ENCODE data around the gene ALMS1.
"Not testable (repeated sequence)": the region's sequence is repeated elsewhere in the genome, so short reads cannot be mapped to it uniquely, and the experiment has no call there.

ALMS1 gene

DNA sequence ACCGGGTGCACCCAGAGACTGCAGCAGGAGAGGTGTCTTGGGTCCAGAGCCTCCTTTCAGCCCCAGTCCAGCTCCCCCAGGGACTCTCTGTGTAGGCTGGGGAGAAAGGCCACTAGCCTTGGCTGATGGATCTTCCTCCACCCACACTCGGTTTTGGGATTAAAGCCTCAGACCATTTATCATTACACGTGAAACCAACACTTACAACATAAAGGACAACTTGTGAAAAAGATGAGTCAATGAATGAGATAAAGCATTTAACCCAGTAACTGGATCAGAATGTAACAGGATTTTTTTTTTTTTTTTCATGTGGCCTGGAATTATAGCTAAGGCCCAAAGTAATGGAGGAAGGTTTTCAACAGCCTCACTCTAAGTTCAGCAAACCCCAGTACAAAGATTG is 224.5 kb downstream of the ALMS1 start:
- no peak for DNase-seq (ENCODE audit: low read depth in 4 of 4, low spot score in 1 of 4)

DNA sequence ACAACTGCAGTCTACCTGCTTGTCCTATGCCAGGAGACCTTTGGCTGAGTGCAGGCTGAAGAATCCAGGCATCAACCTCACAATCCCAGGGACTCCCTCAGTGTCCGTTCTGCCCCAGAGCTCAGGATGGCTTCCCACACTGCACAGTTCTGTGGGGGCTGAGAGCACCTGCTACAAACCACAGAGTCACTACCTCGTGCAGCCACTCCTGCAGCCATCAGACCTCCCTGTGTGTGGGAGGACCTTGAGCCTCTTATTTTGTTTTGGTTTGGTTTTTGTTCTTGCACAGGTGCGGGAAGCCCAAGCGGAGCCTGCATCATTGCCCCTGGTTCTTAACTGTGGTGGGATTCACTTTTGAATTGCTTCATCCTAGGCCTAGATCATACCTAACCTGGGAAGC is 225.6 kb downstream of the ALMS1 start:
- DNase-seq (ENCODE audit: low read depth in 4 of 4, low spot score in 1 of 4), result no peak

DNA sequence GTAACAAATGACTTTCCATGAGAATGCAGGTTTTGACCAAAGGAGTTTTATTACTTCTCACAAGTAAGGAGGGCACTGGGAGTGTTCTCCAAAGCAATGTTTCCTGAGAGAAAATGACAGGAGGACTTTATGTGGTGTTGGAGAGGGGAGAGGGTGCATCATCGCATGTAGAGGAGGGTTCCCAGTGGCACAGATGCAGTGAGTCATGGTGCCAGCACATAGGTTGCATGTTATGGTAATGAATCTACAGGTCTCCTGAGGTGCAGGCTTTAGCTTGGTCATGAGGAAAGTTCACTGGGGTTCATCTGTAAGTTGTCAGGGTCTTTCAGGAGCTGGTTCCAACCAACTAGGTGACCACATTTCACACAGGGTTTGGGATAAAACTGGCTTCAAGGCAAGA is 226.2 kb downstream of the ALMS1 start:
- DNase-seq (ENCODE audit: low read depth in 4 of 4, low spot score in 1 of 4), result no peak

DNA sequence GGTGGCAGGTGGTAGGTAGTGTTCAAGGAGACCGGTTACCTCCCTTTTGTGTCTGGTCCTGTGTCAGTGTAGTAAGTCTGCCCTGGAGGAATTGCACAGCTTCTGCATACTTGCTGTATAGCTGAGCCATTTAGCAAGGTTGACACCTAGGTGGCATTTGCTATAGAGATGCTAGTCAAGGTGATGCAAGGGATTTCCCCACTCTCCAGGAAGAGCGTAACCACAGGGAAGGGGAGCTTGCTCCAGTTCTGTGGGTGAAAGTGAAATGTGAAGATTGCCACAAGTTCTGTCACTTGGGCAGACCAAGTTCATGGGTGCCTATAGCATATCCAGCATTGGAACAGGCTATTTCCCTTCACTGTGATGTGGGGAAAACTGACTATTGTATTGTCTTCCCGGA is 228.5 kb downstream of the ALMS1 start:
- DNase-seq (ENCODE audit: low read depth in 4 of 4, low spot score in 1 of 4), result peak in 1 of 4 experiments; percentile 5

DNA sequence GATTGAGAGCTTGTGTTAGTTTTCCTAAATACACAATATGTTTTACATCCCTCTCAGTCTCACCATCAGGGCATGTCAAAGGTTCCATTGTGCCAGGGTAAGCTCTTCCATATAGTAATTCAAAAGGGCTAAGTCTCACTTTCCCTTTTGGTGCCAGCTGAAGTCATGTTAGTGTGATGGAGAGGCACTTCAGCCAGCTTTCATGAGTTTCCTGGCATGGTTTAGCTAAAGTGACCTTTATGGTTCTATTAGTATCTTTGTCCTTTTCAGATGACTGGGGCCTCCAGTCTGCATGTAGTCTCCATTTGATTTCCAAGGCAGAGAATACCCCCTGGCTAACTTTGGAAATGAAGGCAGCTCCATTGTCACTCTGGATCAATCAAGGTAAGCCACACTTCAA is 229.4 kb downstream of the ALMS1 start:
- no peak for DNase-seq (ENCODE audit: low read depth in 4 of 4, low spot score in 1 of 4)

DNA sequence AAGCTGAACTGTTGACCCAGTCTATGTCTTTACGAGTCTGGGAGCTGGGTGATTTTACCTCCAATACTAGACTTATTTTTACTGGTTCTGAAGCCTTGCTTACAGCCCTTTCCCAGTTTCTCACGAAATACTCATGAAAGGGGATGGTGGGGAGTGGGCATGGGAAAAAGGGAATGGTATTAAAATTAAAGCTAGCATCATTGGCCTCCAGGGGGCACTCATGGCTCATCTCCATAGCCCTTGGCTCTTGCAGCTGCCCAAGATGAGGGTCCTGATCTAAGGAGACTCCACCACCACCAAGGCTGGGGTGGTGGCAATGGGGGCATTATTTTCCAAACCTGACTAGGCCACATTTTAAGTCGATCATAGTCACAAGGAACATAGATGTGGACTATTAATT is 234.3 kb downstream of the ALMS1 start:
- not testable (repeated sequence) for DNase-seq (ENCODE audit: low read depth in 4 of 4, low spot score in 1 of 4)

DNA sequence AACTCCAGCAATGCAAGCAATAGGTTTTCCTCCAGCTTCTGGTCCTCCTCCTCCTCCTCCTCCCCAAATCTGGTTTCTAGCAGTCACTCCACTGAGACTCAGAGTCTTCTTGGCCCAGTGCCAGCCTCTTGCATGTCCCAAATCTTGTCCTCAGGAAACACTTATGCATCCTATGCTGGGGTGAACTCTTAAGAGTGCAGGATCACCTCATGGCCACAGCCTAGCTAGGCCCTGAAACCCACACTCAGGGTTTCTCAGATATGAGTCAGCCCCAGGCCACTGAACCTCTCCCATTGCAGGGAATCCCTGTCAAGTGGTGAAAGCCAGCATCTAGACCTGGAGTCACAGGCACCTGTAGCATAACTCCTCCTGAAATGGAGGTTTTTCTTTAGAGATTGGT is 238.4 kb downstream of the ALMS1 start:
- DNase-seq (ENCODE audit: low read depth in 4 of 4, low spot score in 1 of 4), result not testable (repeated sequence)

DNA sequence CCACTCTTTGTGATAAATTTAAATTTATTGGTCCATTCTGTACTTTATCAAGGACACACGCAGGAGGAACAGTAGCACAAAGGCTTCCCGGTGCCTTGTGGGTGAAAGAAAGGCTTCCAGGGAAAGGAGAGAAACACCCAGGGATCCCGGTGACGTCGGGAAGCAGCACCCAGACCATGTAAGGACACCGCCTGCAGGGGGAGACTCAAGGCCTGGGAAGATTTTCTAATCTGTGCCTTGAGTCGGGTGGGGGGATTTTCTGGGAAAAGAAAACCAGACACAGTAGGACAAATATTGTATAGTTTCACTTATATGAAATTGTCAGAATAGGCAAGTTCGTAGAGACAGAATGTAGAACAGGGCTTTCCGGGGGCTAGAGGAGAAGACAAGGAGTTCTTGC is 239.0 kb downstream of the ALMS1 start:
- DNase-seq (ENCODE audit: low read depth in 4 of 4, low spot score in 1 of 4), result not testable (repeated sequence)

DNA sequence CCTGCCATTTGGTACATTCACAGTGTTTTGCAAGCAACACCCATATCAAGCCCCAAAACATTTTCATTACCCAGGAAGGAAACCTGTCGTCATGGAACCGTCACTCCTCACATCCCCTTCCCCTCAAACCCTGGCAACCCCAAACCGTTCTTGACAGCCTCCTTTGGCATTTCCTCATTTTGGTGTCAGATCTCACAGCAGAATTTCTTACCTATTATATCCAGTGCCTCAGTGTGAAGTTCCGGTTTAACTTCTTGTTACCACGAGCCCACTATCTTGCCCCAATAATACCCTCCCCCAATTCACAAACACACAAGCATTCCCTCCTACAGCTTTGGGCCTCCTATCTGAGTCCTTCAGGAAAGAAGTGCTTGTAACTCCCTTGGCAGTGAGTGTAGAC is 240.6 kb downstream of the ALMS1 start:
- DNase-seq (ENCODE audit: low read depth in 4 of 4, low spot score in 1 of 4), result not testable (repeated sequence)

DNA sequence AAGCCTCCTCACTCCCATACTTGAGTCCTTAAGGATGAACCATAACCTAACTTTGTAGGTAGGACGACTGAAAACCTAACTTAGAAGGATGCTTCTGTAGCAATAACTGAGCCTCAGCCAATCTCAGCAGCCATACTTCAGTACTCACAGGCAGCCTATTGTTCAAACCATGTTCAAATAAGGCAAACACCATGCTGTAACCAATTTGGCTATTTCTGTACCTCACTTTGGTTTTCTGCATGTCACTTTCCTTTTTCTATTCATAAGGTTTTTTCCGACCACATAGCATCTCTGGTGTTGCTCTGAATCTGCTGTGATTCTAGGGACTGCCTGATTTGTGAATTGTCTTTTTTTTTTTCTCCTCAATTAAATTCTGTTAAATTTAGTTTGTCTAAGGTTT is 242.9 kb downstream of the ALMS1 start:
- not testable (repeated sequence) for DNase-seq (ENCODE audit: low read depth in 4 of 4, low spot score in 1 of 4)

DNA sequence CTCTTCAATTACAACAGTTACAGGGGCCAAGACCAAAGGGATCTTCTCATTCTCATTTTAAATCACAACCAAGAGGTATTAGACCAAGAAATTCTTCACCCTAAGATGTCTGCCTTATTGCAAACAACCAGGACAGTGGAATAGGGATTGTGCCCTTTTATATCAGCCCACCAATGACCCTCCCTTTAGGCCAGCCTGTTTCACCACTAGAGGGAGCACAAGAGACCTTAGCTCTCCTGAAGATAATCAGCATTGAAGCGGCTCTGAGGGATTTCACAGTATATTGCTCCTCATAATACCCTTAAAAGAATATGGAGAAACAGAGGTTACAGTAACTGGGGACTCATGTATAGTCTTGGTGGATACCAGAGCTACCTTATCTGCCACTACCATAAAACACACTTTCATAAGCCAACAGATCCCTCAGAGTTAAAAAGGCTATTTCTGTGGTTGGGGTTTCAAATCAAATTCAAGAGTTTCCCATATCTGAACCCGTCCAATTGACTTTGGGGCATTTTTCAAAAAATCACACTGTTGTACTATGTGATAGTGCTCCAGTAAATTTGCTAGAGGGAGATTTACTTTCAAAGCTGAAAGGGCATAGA is 245.1 kb downstream of the ALMS1 start:
- not testable (repeated sequence) for DNase-seq (ENCODE audit: low read depth in 4 of 4, low spot score in 1 of 4)

DNA sequence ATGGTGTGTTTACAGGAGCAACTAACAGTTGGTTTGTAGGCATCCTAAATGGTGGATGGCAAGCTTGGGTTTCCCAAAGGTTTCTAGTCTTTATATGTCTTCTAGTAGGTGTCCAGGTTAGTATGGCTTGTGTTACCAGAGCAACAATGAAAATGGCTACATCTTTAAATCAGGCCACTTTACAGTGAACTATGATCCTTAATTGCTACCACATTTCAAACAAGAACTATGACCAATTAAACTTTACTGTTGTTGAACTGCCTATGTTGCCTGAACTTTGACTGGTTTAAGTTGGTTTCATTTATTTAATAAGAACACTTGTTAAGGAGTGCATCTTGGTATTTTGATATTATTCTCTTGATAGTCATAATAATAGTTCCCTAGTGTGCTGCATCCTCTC is 251.3 kb downstream of the ALMS1 start:
- DNase-seq (ENCODE audit: low read depth in 4 of 4, low spot score in 1 of 4), result not testable (repeated sequence)

DNA sequence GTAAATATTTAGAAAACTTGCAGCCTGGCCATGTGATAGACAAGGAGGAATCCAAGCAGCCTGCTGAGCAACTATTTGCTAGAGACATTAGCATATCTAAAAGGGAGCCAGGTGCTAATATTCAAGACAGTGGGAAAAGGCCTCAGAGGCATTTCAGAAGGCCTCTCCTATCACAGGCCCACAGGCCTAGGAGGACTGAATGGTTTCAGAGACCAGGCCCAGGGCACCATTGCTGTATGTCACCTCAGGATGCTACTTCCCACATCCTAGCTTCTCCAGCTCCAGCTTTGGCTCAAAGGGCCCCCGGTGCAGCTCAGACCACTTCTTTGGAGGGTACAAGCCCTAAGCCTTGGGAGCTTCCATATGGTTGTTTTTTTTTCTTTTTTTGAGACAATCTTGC is 252.8 kb downstream of the ALMS1 start:
- no peak for DNase-seq (ENCODE audit: low read depth in 4 of 4, low spot score in 1 of 4)

DNA sequence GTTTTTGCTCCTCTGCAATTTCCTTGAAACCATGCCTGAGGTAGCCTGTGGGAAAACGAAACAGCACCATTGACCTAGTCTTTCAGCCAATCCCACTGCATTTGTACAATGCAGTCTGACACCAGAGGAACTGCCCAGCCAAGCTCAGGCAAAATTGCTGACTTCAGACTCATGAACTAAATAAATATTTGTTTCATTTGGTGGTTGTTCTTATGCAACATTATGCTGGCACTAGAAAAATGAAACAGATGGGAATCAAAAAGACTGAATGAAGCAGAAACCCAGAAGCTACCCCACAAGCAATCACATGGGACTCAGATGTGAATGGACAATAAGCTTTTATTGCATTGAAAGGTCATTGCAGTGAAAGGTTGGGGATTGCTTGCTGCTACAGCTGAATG is 254.9 kb downstream of the ALMS1 start:
- DNase-seq (ENCODE audit: low read depth in 4 of 4, low spot score in 1 of 4), result no peak

DNA sequence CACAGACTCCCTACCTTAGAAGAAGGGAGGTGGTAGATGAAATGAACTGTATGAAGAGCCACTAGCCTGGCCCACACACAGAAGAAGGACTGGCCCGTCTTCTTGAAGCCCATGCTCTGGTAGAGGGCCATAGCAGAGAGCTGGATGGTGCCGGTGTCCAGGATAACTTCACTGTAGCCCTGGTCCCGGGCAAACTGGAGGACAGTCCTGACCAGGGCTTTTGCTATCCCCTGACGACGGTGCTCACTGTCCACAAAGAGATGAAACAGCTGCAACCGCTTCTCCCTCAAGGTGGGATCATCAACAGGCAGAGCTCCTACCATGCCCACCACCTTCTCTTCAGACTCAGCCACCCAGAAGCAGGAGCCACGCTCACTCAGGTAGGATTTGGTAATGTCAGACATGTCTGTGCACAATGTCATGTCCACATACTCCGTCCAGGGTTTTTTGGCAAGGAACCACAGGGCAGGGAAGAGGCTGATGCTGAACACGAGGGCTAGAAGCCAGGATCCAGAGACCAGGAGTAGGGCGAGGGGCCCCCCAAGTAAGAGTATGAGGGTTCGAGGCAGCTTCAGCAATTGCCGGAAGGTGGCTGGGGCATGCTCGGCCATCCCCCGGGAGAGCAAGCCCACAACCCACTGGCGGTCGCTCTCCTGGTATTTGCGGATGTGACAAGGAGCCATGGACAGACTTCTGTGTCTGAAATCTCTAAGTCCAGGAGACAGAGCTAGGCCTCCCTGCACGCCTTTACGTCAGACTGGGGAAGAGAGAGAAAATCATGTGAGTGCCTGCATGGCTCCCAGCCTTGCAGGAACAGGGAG is 255.5 kb downstream of the ALMS1 start:
- no peak for DNase-seq (ENCODE audit: low read depth in 4 of 4, low spot score in 1 of 4)

DNA sequence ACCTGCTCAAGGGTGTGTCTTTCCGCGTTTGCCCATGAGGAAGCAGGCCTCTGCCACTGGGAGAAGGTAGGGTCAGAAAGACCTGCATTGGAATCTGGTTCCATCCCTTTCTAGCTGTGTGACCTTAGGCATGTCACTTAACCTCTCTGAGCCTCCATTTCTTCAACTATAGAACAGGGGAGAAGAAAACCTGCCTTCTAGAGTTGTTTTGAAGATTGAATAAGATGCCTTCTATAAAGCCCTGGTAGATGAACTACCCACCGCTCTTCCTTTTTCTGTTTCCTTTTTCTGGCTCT is 256.1 kb downstream of the ALMS1 start:
- DNase-seq (ENCODE audit: low read depth in 4 of 4, low spot score in 1 of 4), result no peak

DNA sequence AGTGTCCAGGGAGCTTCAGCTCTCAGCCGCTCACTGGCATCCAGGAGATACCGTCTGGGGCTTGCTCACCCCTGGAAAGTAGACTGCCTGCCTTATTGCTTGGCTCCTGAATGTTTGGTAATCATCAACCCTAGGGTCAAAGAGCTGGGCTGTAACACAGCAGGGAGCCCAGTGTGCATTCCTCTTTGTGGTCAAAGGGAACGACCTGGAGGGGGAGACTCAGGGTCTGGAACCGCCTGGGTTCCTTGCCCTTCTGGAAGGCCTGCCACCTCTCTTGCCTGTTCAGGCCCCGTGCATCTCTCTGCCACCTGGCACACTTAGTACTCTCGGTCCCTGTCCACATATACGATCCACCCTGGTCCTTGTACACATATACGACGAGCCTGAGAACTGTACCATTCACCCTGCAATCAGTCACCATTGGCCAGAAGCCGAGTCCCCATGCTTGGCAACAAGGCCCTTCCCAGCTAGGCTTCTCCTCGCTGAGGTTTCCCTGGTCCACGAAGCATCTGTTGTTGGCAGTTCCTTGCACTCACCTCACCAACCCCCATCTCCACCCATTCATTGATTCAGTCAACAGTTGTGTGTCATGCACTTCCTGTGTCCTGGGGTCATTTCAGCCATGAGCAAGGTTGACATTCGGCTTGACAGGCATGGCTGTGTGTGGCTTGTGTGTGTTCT is 256.8 kb downstream of the ALMS1 start, which contains the start of gene NAT8:
Gene NAT8, minus strand, starts transcription at position 85 of the 681 bp plus-strand sequence. CDS start 794 bp downstream, outside the sequence.
- no peak for DNase-seq (ENCODE audit: low read depth in 4 of 4, low spot score in 1 of 4)

DNA sequence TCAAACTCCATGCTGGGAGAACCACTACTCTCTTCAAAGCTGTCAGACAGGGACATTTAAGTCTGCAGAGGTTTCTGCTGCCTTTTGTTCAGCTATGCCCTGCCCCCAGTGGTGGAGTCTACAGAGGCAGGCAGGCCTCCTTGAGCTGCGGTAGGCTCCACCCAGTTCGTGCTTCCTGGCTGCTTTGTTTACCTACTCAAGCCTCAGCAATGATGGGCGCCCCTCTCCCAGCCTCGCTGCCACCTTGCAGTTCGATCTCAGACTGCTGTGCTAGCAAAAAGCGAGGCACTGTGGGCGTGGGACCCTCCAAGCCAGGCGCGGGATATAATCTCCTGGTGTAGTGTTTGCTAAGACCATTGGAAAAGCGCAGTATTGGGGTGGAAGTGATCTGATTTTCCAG is 262.1 kb downstream of the ALMS1 start:
- DNase-seq (ENCODE audit: low read depth in 4 of 4, low spot score in 1 of 4), result not testable (repeated sequence)

DNA sequence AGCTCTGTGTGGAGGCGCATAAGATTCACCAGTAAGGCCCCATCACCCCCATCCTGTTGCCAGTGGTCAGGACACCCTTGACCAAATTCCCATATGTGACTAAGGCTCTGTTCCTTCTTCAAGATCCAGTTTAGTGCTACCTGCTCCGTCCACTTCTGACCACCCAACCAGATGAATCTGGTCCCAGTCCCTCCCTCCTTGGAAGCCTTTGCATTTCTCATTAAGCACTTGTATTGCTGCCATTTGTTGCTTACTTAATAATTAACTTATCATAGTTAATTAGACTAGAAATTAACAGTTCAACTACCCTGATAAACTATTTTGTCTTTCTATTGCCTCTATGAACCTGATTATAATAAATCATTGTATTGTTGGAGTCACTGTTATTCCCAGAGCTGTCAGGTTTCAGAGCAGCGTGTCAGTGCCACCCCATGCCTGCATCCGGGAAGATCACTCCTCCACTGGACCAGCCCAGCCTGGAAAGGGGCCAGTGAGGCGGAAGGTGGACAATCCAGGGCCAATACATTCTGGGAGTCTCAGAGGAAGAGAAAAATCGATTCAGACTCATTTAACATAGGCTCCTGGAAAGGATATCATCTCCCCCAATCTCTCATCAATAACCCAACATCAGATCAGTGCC is 266.1 kb downstream of the ALMS1 start:
- no peak for DNase-seq (ENCODE audit: low read depth in 4 of 4, low spot score in 1 of 4)

DNA sequence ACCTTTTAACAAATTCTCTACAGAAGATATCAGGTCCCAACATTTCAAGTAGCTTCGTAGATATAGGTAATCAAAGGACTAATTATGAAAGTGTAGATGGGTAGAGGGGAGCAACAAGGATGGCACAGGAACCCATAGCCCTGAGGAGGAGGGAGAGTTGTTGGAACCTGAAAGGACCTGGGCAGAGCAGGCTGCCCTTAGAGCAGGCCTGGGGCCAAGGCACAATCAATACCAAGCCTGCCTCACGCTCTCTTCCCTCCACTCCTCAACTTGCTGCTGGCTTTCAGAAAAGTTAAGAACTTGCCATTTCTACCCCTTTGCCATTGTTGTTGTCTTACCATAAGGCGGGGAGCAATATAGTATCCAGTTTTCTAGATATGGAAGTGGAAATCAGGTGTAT is 266.7 kb downstream of the ALMS1 start:
- no peak for DNase-seq (ENCODE audit: low read depth in 4 of 4, low spot score in 1 of 4)

DNA sequence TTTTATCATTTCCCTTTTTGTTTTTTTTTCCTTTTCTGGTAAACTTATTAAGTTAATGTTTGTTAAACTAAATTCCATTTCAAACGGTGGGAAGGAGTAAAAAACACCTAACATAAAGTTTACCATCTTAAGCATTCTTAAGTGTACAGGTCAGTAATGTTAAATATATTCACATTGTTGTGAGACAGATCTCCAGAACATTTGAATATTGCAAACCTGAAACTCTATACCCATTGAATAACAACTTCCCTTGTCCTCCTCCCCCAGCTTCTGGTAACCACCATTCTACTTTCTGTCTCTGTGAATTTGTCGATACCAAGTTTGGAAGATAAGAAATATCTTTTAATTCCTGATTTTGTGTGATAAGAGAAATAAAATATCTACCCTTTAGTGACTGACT is 268.5 kb downstream of the ALMS1 start:
- no peak for DNase-seq (ENCODE audit: low read depth in 4 of 4, low spot score in 1 of 4)
